HEK293 (cell line): ENCODE results near the gene S100P.
A peak's percentile ranks its signal among the peaks of the same experiment; 100 is the strongest.

Source experiments
- CTCF ChIA-PET: fragments of 350-600 bp; formaldehyde crosslinking; extraction: SDS; loops from one replicate; lab custom pipeline; 2021; ENCODE audit warnings: antibody characterized with exemption; lab: Yijun Ruan, JAX
- POLR2A ChIA-PET: fragments of 300-600 bp; formaldehyde crosslinking; extraction: SDS; loops from one replicate; lab custom pipeline; 2020; ENCODE audit warnings: antibody characterized with exemption, inconsistent platforms; lab: Yijun Ruan, JAX
- H3K27ac ChIP-seq: fragments of 200-500 bp; sonication (Bioruptor generic); 2 replicates; pipeline ENCODE4 v1.5.1; 2014; ENCODE audit warnings: low read depth, low read length, control low read depth, inconsistent platforms; ENCODE audit errors: extremely low read depth
- H3K36me3 ChIP-seq, 2 experiments: fragments of 200-500 bp in 1 of 2; sonication (Bioruptor generic) in 1 of 2; 1 replicate in 1 of 2; 2 replicates in 1 of 2; pipeline ENCODE4 v1.5.1; 2014 to 2017; ENCODE audit warnings: inconsistent platforms in 2 of 2, low read length in 2 of 2; ENCODE audit not compliant: control insufficient read depth in 2 of 2, insufficient read depth in 1 of 2
- H3K4me1 ChIP-seq: fragments of 200-500 bp; sonication (Bioruptor generic); 2 replicates; pipeline ENCODE4 v1.5.1; 2014; ENCODE audit warnings: mild to moderate bottlenecking, low read length, inconsistent platforms; ENCODE audit not compliant: control insufficient read depth, insufficient read depth
- H3K4me3 ChIP-seq: 2 replicates; pipeline ENCODE4 v1.5.1; 2011; ENCODE audit warnings: low read depth, mild to moderate bottlenecking, control low read depth, low read length, moderate library complexity
- H3K9me3 ChIP-seq: fragments of 200-500 bp; sonication (Bioruptor generic); 2 replicates; pipeline ENCODE4 v1.5.1; 2014; ENCODE audit warnings: low read depth, low read length, inconsistent platforms; ENCODE audit not compliant: control insufficient read depth, insufficient read depth
- GLIS2 ChIP-seq: fragments of 450-650 bp; formaldehyde crosslinking; IDR thresholded peaks from 2 replicates; pipeline ENCODE4 v1.5.1; 2016; ENCODE audit warnings: missing biosample characterization, missing genetic modification characterization
- PRDM2 ChIP-seq: fragments of 450-650 bp; formaldehyde crosslinking; IDR thresholded peaks from 2 replicates; pipeline ENCODE4 v1.5.1; 2016; ENCODE audit warnings: missing biosample characterization, missing genetic modification characterization, borderline replicate concordance
- ZBTB48 ChIP-seq: fragments of 450-650 bp; formaldehyde crosslinking; IDR thresholded peaks from 2 replicates; pipeline ENCODE4 v1.5.1; 2016; ENCODE audit warnings: missing biosample characterization, missing genetic modification characterization
- ZNF341 ChIP-seq: fragments of 450-650 bp; formaldehyde crosslinking; IDR thresholded peaks from 2 replicates; pipeline ENCODE4; 2016; ENCODE audit warnings: low read depth, missing biosample characterization, missing genetic modification characterization
- ZNF391 ChIP-seq: fragments of 450-650 bp; formaldehyde crosslinking; IDR thresholded peaks from 2 replicates; pipeline ENCODE4 v1.5.1; 2016; ENCODE audit warnings: low read depth, missing biosample characterization, missing genetic modification characterization, borderline replicate concordance
- ZNF398 ChIP-seq: fragments of 450-650 bp; formaldehyde crosslinking; IDR thresholded peaks from 2 replicates; pipeline ENCODE4 v1.5.1; 2017; ENCODE audit warnings: missing biosample characterization, missing genetic modification characterization
- ZNF548 ChIP-seq: fragments of 450-650 bp; formaldehyde crosslinking; IDR thresholded peaks from 2 replicates; pipeline ENCODE4 v1.5.1; 2016; ENCODE audit warnings: missing biosample characterization, missing genetic modification characterization
- ZNF768 ChIP-seq: fragments of 450-650 bp; formaldehyde crosslinking; IDR thresholded peaks from 2 replicates; pipeline ENCODE4 v1.5.1; 2018; ENCODE audit warnings: missing biosample characterization, mild to moderate bottlenecking, missing genetic modification characterization
- ZSCAN4 ChIP-seq: fragments of 450-650 bp; formaldehyde crosslinking; IDR thresholded peaks from 2 replicates; pipeline ENCODE4 v1.5.1; 2017; ENCODE audit warnings: missing biosample characterization, missing genetic modification characterization
- ZSCAN5A ChIP-seq: fragments of 450-650 bp; formaldehyde crosslinking; IDR thresholded peaks from 2 replicates; pipeline ENCODE4 v1.5.1; 2016; ENCODE audit warnings: missing biosample characterization, missing genetic modification characterization

S100P gene

GRCh38 chr4:6689506-6689960 is 4.1 kb upstream of the S100P start (continued):
- TF ChIP-seq ZSCAN5A: no peak

GRCh38 chr4:6692379-6692778 is 1.3 kb upstream of the S100P start:
- TF ChIP-seq GLIS2 (tag by site-specific recombination) (0 out of 2 replicates have a peak, but pooled peaks have one; percentile 18), ZNF768 (tag by site-specific recombination) (no peak)
- H3K9me3 ChIP-seq: no peaks in the 10 kb centered on the region
- no peaks in the 10 kb centered on the region for H3K36me3 ChIP-seq
- ChIA-PET CTCF (no interaction called here), POLR2A (no interaction called here)
- H3K4me1 ChIP-seq: no peaks in the 10 kb centered on the region
- no peak overlapping the region for H3K4me3 ChIP-seq
- H3K27ac ChIP-seq: no peak overlapping the region

- H3K27ac ChIP-seq: no peak overlapping the region
- H3K4me1 ChIP-seq: no peaks in the 10 kb centered on the region
- TF ChIP-seq ZNF341 (tag by site-specific recombination) (0 out of 2 replicates have a peak, but pooled peaks have one; percentile 29), PRDM2 (tag by site-specific recombination) (no peak), ZBTB48 (tag by site-specific recombination) (no peak), ZNF548 (tag by site-specific recombination) (0 out of 2 replicates have a peak, but pooled peaks have one; percentile 27), ZSCAN4 (tag by site-specific recombination) (no peak), ZNF398 (0 out of 2 replicates have a peak, but pooled peaks have one; percentile 26), ZNF391 (tag by site-specific recombination) (no peak)
- no peak overlapping the region for H3K4me3 ChIP-seq
- no peaks in the 10 kb centered on the region for H3K36me3 ChIP-seq
- POLR2A ChIA-PET: no interaction called here
- CTCF ChIA-PET: no interaction called here
- no peaks in the 10 kb centered on the region for H3K9me3 ChIP-seq
Measured at GRCh38 chr4:6692806-6693205, 872 bp upstream of the S100P start.
